ENCODE data around the gene TC2N. TPM values are rescaled to one million over a fixed set of nuclear protein-coding genes. Genes with fewer than 3 reads are reported as not detected.

The TC2N gene
- total and polyA plus RNA-seq, 2 donors (not counting 3 experiments of a cell fraction or from before 2014, with no cell fraction given) = 0.40 TPM; not detected in 1

- ChIA-PET CTCF (interaction anchor here (0.6 to 1.0 kb wide), 2 partner anchors 16 to 97 kb away, joined by 3 read pairs; no protein-coding TSS in a partner anchor), POLR2A (no interaction called here)
- Histone ChIP-seq H3K4me3 (replicated peaks in 1 of 3; ENCODE audit: insufficient read depth in 1 of 3, low read depth in 1 of 3, low read length in 3 of 3) (no peak overlapping the region), H3K27ac (ENCODE audit: insufficient read depth, low read depth, low read length) (no peak overlapping the region), H4K20me1 (replicated peaks; ENCODE audit: control insufficient read depth, extremely low read depth, insufficient read depth, low read length) (no peaks in the 10 kb centered on the region), H3K9me1 (replicated peaks; ENCODE audit: control insufficient read depth, extremely low read depth, insufficient read depth, low read length) (no peaks in the 10 kb centered on the region), H3K9me3 (replicated peaks; ENCODE audit: control insufficient read depth, insufficient read depth, low read length) (no peaks in the 10 kb centered on the region), H3K79me2 (ENCODE audit: control insufficient read depth, insufficient read depth, low read length) (no peaks in the 10 kb centered on the region), H3K27me3 (ENCODE audit: control insufficient read depth in 2 of 2, insufficient read depth in 2 of 2, low read length in 2 of 2) (no peaks in the 10 kb centered on the region), H3K36me3 (ENCODE audit: control insufficient read depth in 2 of 2, extremely low read depth in 1 of 2, insufficient read depth in 2 of 2, low read length in 2 of 2) (no peaks in the 10 kb centered on the region), H3K9ac (replicated peaks; ENCODE audit: extremely low read depth, insufficient read depth, low read length) (no peak overlapping the region), H3K4me2 (ENCODE audit: insufficient read depth, low read length) (no peak overlapping the region), H2AFZ (ENCODE audit: low read depth, low read length) (no peak overlapping the region), H3K4me1 (ENCODE audit: control insufficient read depth, extremely low read depth, insufficient read depth, low read length) (peaks cover 7% of the 10 kb centered on the region)
- DNase-seq (ENCODE audit: low read depth, low spot score) = no peak
- TF ChIP-seq JUN (IDR thresholded peaks at IDR 0.05; ENCODE audit: borderline replicate concordance, insufficient read depth, insufficient read length, low read depth) (no peak), EZH2 (IDR thresholded peaks at IDR 0.05; ENCODE audit: borderline replicate concordance, low read depth, low read length, severe bottlenecking) (no peak), MYC (IDR thresholded peaks at IDR 0.05; ENCODE audit: low read depth, low read length) (no peak), POLR2AphosphoS5 (IDR thresholded peaks at IDR 0.05; ENCODE audit: insufficient read depth, low read depth, low read length) (no peak), POLR2A (IDR thresholded peaks at IDR 0.05; ENCODE audit: low read depth, low read length) (no peak), GATA2 (IDR thresholded peaks at IDR 0.05; ENCODE audit: insufficient read depth, insufficient read length, low read depth, low read length) (no peak), MAX (IDR thresholded peaks at IDR 0.05; ENCODE audit: insufficient read depth, insufficient read length) (no peak), FOS (IDR thresholded peaks at IDR 0.05; ENCODE audit: borderline replicate concordance, insufficient read depth, low read length) (no peak)
- TF ChIP-seq, protein P1, sequence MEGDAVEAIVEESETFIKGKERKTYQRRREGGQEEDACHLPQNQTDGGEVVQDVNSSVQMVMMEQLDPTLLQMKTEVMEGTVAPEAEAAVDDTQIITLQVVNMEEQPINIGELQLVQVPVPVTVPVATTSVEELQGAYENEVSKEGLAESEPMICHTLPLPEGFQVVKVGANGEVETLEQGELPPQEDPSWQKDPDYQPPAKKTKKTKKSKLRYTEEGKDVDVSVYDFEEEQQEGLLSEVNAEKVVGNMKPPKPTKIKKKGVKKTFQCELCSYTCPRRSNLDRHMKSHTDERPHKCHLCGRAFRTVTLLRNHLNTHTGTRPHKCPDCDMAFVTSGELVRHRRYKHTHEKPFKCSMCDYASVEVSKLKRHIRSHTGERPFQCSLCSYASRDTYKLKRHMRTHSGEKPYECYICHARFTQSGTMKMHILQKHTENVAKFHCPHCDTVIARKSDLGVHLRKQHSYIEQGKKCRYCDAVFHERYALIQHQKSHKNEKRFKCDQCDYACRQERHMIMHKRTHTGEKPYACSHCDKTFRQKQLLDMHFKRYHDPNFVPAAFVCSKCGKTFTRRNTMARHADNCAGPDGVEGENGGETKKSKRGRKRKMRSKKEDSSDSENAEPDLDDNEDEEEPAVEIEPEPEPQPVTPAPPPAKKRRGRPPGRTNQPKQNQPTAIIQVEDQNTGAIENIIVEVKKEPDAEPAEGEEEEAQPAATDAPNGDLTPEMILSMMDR (IDR thresholded peaks at IDR 0.05; ENCODE audit: extremely low read depth in 1 of 2, insufficient read depth in 1 of 2, low read depth in 1 of 2, low read length in 2 of 2) = no peak
- TSS peak; percentile 87 for BruUV-seq (replicated peaks)
- intact Hi-C loops (cut with micrococcal nuclease) = no loop called here
- dilution Hi-C loops (cut with MboI; ENCODE audit: extremely low pct_ligation_motif_present, low sequenced_read_pairs) = no loop called here
- no peak for FAIRE-seq
These were observed 2.2 kb upstream of the TC2N start for GRCh38 chr14:91869556-91869955.

Data from endothelial cell of umbilical vein (primary cell).